Peyer's patch (tissue), 4 donors: Measurements from ENCODE around the gene ESYT3. TPM values are rescaled to one million over a fixed set of nuclear protein-coding genes. Genes with fewer than 3 reads are reported as not detected.
"Not testable (repeated sequence)": the region's sequence is repeated elsewhere in the genome, so short reads cannot be mapped to it uniquely, and the experiment has no call there.

Source experiments
- DNase-seq, 3 donors: peaks; one replicate each; pipeline ENCODE4 v3.0.0-alpha.2; 2017 to 2019
- H3K27ac ChIP-seq, 4 donors: fragments of 200-600 bp; sonication (generic); one replicate each; pipeline ENCODE4 v1.5.1; 2016 to 2019
- H3K27me3 ChIP-seq, 2 donors: fragments of 200-600 bp; sonication (generic); one replicate each; pipeline ENCODE4 v1.5.1; 2019
- H3K36me3 ChIP-seq, 3 donors: fragments of 200-600 bp; sonication (generic); one replicate each; pipeline ENCODE4 v1.5.1; 2016 to 2019
- H3K4me1 ChIP-seq, 4 donors: fragments of 200-600 bp; sonication (generic); one replicate each; pipeline ENCODE4 v1.5.1; 2016 to 2019
- H3K4me3 ChIP-seq, 4 donors: fragments of 200-600 bp; sonication (generic); 1 replicate in 3 of 4; 2 replicates in 1 of 4; pipeline ENCODE4 v1.5.1; 2016 to 2019; ENCODE audit warnings: mild to moderate bottlenecking in 1 of 4
- H3K9me3 ChIP-seq, 4 donors: fragments of 200-600 bp; sonication (generic); one replicate each; pipeline ENCODE4 v1.5.1; 2016 to 2019; ENCODE audit warnings: mild to moderate bottlenecking in 1 of 4
- POLR2A ChIP-seq, 2 donors: fragments of 450-650 bp; IDR thresholded peaks; one replicate each; pipeline ENCODE4 v1.5.1; 2017; ENCODE audit warnings: antibody characterized with exemption in 2 of 2, mild to moderate bottlenecking in 2 of 2, moderate library complexity in 2 of 2
- total RNA-seq, 4 donors: library from RNA; depleted of rRNA; stranded (reverse); fragments of >200 nt; gene quantifications; one replicate each; pipeline ENCODE4 v1.1.0, GENCODE V29; 2016
- TF ChIP-seq, protein P1 (sequence below), 6 experiments: fragments of 450-650 bp in 4 of 6; fragments of 200-600 bp in 2 of 6; sonication (generic) in 1 of 6; IDR thresholded peaks; one replicate each; pipeline ENCODE4 v1.5.1; 2017 to 2019; ENCODE audit warnings: antibody characterized with exemption in 6 of 6, mild to moderate bottlenecking in 3 of 6, moderate library complexity in 1 of 6

ESYT3 gene
- total RNA-seq, 4 donors from 2014 or later: 0.35 to 2.5 (median 1.5) TPM

DNA sequence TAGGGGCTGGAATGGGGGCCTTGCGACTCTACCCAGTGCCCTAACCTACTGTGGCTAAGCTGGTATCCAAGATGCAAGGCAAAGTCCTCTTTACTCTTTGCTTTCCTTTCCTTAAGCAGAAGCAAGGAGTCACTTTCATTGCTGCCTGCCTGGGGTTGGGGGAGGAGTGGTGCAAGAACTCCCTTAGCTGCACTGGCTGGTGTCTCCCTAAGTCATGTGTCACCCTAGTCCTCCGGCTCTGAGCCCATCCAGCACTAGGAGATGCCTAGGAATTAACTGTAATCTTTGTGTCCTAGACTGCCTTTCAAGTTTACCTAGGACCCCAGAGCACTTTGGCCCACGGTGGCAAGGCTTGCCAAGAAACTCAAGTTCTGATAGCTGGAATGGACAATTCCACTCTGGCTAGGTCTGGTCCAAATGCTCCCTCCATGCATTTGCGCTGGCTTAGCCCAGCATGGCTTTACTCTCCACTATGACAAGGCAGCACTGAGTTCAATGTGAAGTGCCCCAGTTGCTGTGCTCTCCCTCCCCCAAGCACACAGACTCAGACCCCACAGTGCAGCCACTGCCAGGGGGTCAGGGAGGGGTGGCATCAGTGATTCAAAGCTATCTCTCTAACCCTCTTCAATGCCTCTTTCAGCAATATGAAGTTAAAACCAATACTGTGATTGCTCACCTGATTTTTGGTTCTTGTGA lies 58.7 kb downstream of the ESYT3 start:
- Histone ChIP-seq H3K27ac (no peak overlapping the region), H3K27me3 (no peaks in the 10 kb centered on the region), H3K36me3 (peaks cover 0 to 14% (median 0%) of the 10 kb centered on the region in 3 donors), H3K4me3 (no peak overlapping the region), H3K4me1 (no peaks in the 10 kb centered on the region), H3K9me3 (peaks cover 0 to 3% (median under 1%) of the 10 kb centered on the region in 4 donors)
- TF ChIP-seq, protein P1, sequence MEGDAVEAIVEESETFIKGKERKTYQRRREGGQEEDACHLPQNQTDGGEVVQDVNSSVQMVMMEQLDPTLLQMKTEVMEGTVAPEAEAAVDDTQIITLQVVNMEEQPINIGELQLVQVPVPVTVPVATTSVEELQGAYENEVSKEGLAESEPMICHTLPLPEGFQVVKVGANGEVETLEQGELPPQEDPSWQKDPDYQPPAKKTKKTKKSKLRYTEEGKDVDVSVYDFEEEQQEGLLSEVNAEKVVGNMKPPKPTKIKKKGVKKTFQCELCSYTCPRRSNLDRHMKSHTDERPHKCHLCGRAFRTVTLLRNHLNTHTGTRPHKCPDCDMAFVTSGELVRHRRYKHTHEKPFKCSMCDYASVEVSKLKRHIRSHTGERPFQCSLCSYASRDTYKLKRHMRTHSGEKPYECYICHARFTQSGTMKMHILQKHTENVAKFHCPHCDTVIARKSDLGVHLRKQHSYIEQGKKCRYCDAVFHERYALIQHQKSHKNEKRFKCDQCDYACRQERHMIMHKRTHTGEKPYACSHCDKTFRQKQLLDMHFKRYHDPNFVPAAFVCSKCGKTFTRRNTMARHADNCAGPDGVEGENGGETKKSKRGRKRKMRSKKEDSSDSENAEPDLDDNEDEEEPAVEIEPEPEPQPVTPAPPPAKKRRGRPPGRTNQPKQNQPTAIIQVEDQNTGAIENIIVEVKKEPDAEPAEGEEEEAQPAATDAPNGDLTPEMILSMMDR (IDR thresholded peaks at IDR 0.05): no peak
- no peak for TF ChIP-seq POLR2A (IDR thresholded peaks at IDR 0.05)
- DNase-seq: no peak

DNA sequence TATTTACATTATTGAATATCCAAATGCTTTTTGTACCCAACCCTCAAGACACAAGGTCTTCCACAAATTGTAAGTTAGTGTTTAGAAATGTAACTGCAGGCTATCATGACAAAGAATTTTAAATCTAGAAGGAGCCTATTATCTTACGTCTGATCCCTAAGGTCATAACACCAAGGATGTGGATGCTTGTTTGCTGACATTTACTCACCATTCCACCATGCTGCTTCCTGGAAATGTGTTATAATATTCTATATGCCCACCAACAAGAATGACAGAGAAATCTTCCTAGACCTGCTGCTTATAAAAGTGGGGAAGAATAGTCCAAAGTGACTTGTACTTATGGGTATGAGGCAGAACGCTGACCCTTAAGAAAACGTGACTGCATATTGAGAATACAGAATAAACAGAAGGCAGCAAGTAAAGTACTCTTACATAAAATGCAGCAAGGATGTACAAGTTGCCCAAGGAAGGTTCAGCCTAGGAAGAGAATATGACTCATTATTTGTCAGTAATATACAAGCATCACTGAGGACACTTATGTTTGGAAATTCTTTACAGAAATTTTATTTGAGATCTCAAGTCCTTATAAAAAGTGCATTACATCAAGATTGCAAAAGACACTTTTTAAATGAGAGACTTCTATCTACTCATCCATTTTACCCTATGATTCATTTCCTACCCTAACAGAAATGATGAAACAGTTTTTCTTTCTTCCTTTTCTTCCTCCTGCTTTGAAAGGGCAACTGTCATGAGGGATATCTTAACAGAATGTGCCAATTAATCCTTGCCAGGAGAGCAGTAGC lies 59.6 kb downstream of the ESYT3 start:
- no peak overlapping the region for H3K27ac ChIP-seq
- H3K4me3 ChIP-seq: no peak overlapping the region
- H3K36me3 ChIP-seq: peaks cover 0 to 14% (median 0%) of the 10 kb centered on the region in 3 donors
- TF ChIP-seq, protein P1 (IDR thresholded peaks at IDR 0.05): no peak
- TF ChIP-seq POLR2A (IDR thresholded peaks at IDR 0.05): no peak
- H3K9me3 ChIP-seq: peaks cover 0 to 3% (median 0%) of the 10 kb centered on the region in 4 donors
- no peaks in the 10 kb centered on the region for H3K27me3 ChIP-seq
- DNase-seq: no peak
- H3K4me1 ChIP-seq: no peaks in the 10 kb centered on the region

GRCh38 chr3:138494607-138494929 lies 60.2 kb downstream of the ESYT3 start:
- Histone ChIP-seq H3K4me3 (no peak overlapping the region), H3K27me3 (no peaks in the 10 kb centered on the region), H3K9me3 (peaks cover 0 to 3% (median 0%) of the 10 kb centered on the region in 4 donors), H3K4me1 (no peaks in the 10 kb centered on the region), H3K27ac (no peak overlapping the region), H3K36me3 (peaks cover 0 to 17% (median 0%) of the 10 kb centered on the region in 3 donors)
- TF ChIP-seq, protein P1 (IDR thresholded peaks at IDR 0.05): no peak
- no peak for TF ChIP-seq POLR2A (IDR thresholded peaks at IDR 0.05)
- DNase-seq: no peak

- H3K36me3 ChIP-seq: peaks cover 0 to 24% (median 0%) of the 10 kb centered on the region in 3 donors
- DNase-seq, H3K4me3 ChIP-seq, H3K27me3 ChIP-seq, H3K27ac ChIP-seq, H3K4me1 ChIP-seq, H3K9me3 ChIP-seq: not testable (repeated sequence)
Measured at GRCh38 chr3:138495638-138496037, 61.2 kb downstream of the ESYT3 start.

DNA sequence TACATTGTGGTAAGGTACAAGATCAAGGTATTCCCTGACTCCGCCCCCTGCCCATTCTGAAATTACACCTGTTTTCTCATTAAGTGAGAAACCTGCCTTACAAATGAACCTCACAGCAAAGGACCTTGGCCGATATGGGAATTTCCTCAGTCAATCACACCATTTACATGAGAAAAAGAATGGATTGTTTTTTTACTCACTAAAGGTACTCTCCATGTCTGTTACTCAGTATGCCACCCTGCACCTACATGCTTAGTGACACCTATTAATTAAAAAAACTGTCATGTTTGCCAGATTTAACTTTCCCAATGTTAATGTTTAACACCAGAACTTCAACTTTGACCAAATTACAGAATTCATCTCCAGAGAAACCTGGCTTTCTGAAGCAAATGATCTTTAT lies 62.0 kb downstream of the ESYT3 start:
- no peak for DNase-seq
- H3K4me1 ChIP-seq: no peaks in the 10 kb centered on the region
- H3K27ac ChIP-seq: no peak overlapping the region
- H3K9me3 ChIP-seq: no peaks in the 10 kb centered on the region
- H3K27me3 ChIP-seq: no peaks in the 10 kb centered on the region
- H3K4me3 ChIP-seq: no peak overlapping the region
- H3K36me3 ChIP-seq: peaks cover 0 to 24% (median 0%) of the 10 kb centered on the region in 3 donors
- TF ChIP-seq POLR2A (IDR thresholded peaks at IDR 0.05): no peak
- TF ChIP-seq, protein P1 (IDR thresholded peaks at IDR 0.05): no peak

GRCh38 chr3:138497021-138497420 lies 62.6 kb downstream of the ESYT3 start:
- Histone ChIP-seq H3K4me1 (no peaks in the 10 kb centered on the region), H3K4me3 (no peak overlapping the region), H3K9me3 (no peaks in the 10 kb centered on the region), H3K36me3 (peaks cover 0 to 24% (median 0%) of the 10 kb centered on the region in 3 donors), H3K27ac (no peak overlapping the region), H3K27me3 (no peaks in the 10 kb centered on the region)
- DNase-seq: no peak
- TF ChIP-seq, protein P1 (IDR thresholded peaks at IDR 0.05): no peak
- TF ChIP-seq POLR2A (IDR thresholded peaks at IDR 0.05): no peak
